HepG2 (cell line): ENCODE data around the gene SULT1C4. TPM values are rescaled to one million over a fixed set of nuclear protein-coding genes. Genes with fewer than 3 reads are reported as not detected.
A peak's percentile ranks its signal among the peaks of the same experiment; 100 is the strongest.

Source experiments
- FOXA1 ChIP-seq, 2 experiments: fragments of 450-650 bp in 1 of 2; sonication (generic) in 1 of 2; formaldehyde crosslinking in 1 of 2; IDR thresholded peaks; 2 replicates each; pipeline versions ENCODE4 v1.4.0 to v1.6.1; 2016 to 2020; ENCODE audit warnings: missing genetic modification reagents in 1 of 2
- FOXA3 ChIP-seq: IDR thresholded peaks from 2 replicates; pipeline ENCODE4 v1.6.1; 2016; ENCODE audit warnings: missing genetic modification reagents, missing compliant biosample characterization
- HHEX ChIP-seq: IDR thresholded peaks from 2 replicates; pipeline ENCODE4 v1.6.1; 2016; ENCODE audit warnings: control low read depth
- KDM6A ChIP-seq: IDR thresholded peaks from 2 replicates; pipeline ENCODE4 v1.6.1; 2016; ENCODE audit warnings: low read depth
- NFIC ChIP-seq: IDR thresholded peaks from 2 replicates; pipeline ENCODE4 v1.6.1; 2012; ENCODE audit warnings: mild to moderate bottlenecking, low read length, inconsistent platforms
- RARA ChIP-seq: IDR thresholded peaks from 2 replicates; pipeline ENCODE4 v1.6.1; 2016; ENCODE audit warnings: missing genetic modification reagents, missing compliant biosample characterization
- RXRB ChIP-seq: IDR thresholded peaks from 2 replicates; pipeline ENCODE4 v1.6.1; 2016; ENCODE audit warnings: borderline replicate concordance, missing genetic modification reagents, missing compliant biosample characterization
- SMARCE1 ChIP-seq: fragments of 450-650 bp; IDR thresholded peaks from 2 replicates; pipeline ENCODE4 v1.6.1; 2017; ENCODE audit warnings: borderline replicate concordance
- SOX6 ChIP-seq, 2 experiments: fragments of 450-650 bp in 1 of 2; sonication (generic) in 1 of 2; formaldehyde crosslinking in 1 of 2; IDR thresholded peaks; 2 replicates each; pipeline versions ENCODE4 v1.4.0 to v1.6.1; 2017 to 2020; ENCODE audit warnings: antibody characterized with exemption in 1 of 2, mild to moderate bottlenecking in 1 of 2, missing genetic modification reagents in 1 of 2
- TBX3 ChIP-seq: fragments of 450-650 bp; IDR thresholded peaks from 2 replicates; pipeline ENCODE4 v1.6.1; 2017; ENCODE audit warnings: antibody characterized with exemption, mild to moderate bottlenecking, inconsistent platforms, borderline replicate concordance
- ZNF17 ChIP-seq: sonication (generic); formaldehyde crosslinking; IDR thresholded peaks from 2 replicates; pipeline ENCODE4 v1.5.0; 2020; ENCODE audit warnings: mild to moderate bottlenecking, missing genetic modification reagents
- ZNF24 ChIP-seq: fragments of 450-650 bp; IDR thresholded peaks from 2 replicates; pipeline ENCODE4 v1.6.1; 2017; ENCODE audit warnings: antibody characterized with exemption, mild to moderate bottlenecking
- ZNF350 ChIP-seq: sonication (generic); formaldehyde crosslinking; IDR thresholded peaks from 2 replicates; pipeline ENCODE4 v1.4.0; 2020; ENCODE audit warnings: mild to moderate bottlenecking, low read depth, missing genetic modification reagents, borderline replicate concordance
- polyA plus RNA-seq, 8 experiments: library from polyadenylated mRNA; depleted of rRNA in 3 of 8; stranded (reverse) in 7 of 8; unstranded in 1 of 8; fragments of >200 nt; fragmentation: Illumina TruSeq in 4 of 8; extraction: Trizol in 4 of 8; gene quantifications; 2 replicates each; pipeline versions ENCODE4 v1.2.1 to v1.2.3, GENCODE V29; 2011 to 2016; ENCODE audit warnings: low read depth in 4 of 8, missing spikeins in 1 of 8, mixed read lengths in 1 of 8; ENCODE audit not compliant: insufficient read depth in 1 of 8
- total RNA-seq, 5 experiments: library from RNA; depleted of rRNA; stranded (reverse); fragments of >200 nt; fragmentation: Illumina TruSeq; extraction: Trizol; gene quantifications; 2 replicates each; pipeline ENCODE4 v1.2.3, GENCODE V29; 2016; ENCODE audit warnings: low read depth in 1 of 5
- TF ChIP-seq, protein P1 (sequence below): IDR thresholded peaks from 2 replicates; pipeline ENCODE4 v1.6.1; 2012; ENCODE audit warnings: low read depth, low read length, improper control_type of control experiment
- TF ChIP-seq, protein P2 (sequence below): sonication (generic); formaldehyde crosslinking; IDR thresholded peaks from one replicate; pipeline ENCODE4 v1.5.1; 2020; ENCODE audit warnings: mild to moderate bottlenecking, missing genetic modification reagents; ENCODE audit errors: not compliant biosample characterization
- TF ChIP-seq, protein P3 (sequence below): sonication (generic); formaldehyde crosslinking; IDR thresholded peaks from 2 replicates; pipeline ENCODE4 v1.4.0; 2020; ENCODE audit warnings: missing genetic modification reagents
- TF ChIP-seq, protein P4 (sequence below): IDR thresholded peaks from 2 replicates; pipeline ENCODE4 v1.6.1; 2016; ENCODE audit warnings: mild to moderate bottlenecking

The SULT1C4 gene
- total and polyA plus RNA-seq, 2 of the 13 experiments (the other 11 are each of a cell fraction or from before 2014, with no cell fraction given), result 1.3 to 8.6 TPM

DNA sequence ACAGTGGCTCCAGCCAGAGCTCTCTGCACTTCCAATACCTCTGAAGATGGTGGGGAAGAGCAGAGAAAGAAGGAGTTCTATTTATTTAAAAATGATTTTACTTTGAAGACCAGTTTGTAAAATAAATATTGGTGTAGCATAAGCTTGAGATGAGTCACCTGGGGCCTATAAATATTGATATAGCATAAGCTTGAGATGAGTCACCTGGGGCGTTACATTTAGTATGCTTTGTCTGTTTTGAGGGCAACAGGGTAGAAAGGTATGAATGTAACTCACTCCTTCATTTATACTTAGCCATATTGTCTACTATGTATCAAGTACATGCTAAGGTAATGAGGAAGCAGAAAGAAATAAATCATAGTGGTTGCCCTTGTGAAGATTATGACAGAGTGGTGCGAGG, 7.7 kb upstream of the SULT1C4 start (continued):
- TF ChIP-seq, protein P1, sequence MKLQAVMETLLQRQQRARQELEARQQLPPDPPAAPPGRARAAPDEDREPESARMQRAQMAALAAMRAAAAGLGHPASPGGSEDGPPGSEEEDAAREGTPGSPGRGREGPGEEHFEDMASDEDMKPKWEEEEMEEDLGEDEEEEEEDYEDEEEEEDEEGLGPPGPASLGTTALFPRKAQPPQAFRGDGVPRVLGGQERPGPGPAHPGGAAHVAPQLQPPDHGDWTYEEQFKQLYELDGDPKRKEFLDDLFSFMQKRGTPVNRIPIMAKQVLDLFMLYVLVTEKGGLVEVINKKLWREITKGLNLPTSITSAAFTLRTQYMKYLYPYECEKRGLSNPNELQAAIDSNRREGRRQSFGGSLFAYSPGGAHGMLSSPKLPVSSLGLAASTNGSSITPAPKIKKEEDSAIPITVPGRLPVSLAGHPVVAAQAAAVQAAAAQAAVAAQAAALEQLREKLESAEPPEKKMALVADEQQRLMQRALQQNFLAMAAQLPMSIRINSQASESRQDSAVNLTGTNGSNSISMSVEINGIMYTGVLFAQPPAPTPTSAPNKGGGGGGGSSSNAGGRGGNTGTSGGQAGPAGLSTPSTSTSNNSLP, result peak; percentile 77
- TF ChIP-seq, protein P2, sequence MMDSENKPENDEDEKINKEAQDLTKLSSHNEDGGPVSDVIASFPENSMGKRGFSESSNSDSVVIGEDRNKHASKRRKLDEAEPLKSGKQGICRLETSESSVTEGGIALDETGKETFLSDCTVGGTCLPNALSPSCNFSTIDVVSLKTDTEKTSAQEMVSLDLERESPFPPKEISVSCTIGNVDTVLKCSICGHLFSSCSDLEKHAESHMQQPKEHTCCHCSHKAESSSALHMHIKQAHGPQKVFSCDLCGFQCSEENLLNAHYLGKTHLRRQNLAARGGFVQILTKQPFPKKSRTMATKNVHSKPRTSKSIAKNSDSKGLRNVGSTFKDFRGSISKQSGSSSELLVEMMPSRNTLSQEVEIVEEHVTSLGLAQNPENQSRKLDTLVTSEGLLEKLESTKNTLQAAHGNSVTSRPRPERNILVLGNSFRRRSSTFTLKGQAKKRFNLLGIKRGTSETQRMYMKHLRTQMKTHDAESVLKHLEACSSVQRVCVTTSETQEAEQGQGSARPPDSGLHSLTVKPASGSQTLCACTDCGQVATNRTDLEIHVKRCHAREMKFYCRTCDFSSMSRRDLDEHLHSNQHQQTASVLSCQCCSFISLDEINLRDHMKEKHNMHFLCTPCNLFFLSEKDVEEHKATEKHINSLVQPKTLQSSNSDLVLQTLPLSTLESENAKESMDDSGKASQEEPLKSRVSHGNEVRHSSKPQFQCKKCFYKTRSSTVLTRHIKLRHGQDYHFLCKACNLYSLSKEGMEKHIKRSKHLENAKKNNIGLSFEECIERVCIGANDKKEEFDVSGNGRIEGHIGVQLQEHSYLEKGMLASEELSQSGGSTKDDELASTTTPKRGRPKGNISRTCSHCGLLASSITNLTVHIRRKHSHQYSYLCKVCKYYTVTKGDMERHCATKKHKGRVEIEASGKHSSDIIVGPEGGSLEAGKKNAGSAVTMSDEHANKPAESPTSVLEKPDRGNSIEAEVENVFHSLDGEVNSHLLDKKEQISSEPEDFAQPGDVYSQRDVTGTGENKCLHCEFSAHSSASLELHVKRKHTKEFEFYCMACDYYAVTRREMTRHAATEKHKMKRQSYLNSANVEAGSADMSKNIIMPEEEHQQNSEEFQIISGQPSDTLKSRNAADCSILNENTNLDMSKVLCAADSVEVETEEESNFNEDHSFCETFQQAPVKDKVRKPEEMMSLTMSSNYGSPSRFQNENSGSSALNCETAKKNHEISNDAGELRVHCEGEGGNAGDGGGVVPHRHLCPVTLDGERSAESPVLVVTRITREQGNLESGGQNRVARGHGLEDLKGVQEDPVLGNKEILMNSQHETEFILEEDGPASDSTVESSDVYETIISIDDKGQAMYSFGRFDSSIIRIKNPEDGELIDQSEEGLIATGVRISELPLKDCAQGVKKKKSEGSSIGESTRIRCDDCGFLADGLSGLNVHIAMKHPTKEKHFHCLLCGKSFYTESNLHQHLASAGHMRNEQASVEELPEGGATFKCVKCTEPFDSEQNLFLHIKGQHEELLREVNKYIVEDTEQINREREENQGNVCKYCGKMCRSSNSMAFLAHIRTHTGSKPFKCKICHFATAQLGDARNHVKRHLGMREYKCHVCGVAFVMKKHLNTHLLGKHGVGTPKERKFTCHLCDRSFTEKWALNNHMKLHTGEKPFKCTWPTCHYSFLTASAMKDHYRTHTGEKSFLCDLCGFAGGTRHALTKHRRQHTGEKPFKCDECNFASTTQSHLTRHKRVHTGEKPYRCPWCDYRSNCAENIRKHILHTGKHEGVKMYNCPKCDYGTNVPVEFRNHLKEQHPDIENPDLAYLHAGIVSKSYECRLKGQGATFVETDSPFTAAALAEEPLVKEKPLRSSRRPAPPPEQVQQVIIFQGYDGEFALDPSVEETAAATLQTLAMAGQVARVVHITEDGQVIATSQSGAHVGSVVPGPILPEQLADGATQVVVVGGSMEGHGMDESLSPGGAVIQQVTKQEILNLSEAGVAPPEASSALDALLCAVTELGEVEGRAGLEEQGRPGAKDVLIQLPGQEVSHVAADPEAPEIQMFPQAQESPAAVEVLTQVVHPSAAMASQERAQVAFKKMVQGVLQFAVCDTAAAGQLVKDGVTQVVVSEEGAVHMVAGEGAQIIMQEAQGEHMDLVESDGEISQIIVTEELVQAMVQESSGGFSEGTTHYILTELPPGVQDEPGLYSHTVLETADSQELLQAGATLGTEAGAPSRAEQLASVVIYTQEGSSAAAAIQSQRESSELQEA (CRISPR knock-in tag), result no peak
- peak; percentile 77; the same call in 1 of the 2 replicates for TF ChIP-seq ZNF24
- peak; percentile 34; the same call in 1 of the 2 replicates for TF ChIP-seq RARA
- TF ChIP-seq SMARCE1, result peak; percentile 89; the same call in 1 of the 2 replicates
- TF ChIP-seq FOXA3, result peak; percentile 80
- no peak for TF ChIP-seq SOX6 (IDR thresholded peaks at IDR 0.05)
- TF ChIP-seq SOX6 (CRISPR knock-in tag; IDR thresholded peaks at IDR 0.05), result peak; percentile 16; the same call in 1 of the 2 replicates
- TF ChIP-seq KDM6A (CRISPR knock-in tag), result 0 out of 2 replicates have a peak, but pooled peaks have one; percentile 31
- peak; percentile 77; the same call in 1 of the 2 replicates for TF ChIP-seq NFIC
- TF ChIP-seq, protein P3, sequence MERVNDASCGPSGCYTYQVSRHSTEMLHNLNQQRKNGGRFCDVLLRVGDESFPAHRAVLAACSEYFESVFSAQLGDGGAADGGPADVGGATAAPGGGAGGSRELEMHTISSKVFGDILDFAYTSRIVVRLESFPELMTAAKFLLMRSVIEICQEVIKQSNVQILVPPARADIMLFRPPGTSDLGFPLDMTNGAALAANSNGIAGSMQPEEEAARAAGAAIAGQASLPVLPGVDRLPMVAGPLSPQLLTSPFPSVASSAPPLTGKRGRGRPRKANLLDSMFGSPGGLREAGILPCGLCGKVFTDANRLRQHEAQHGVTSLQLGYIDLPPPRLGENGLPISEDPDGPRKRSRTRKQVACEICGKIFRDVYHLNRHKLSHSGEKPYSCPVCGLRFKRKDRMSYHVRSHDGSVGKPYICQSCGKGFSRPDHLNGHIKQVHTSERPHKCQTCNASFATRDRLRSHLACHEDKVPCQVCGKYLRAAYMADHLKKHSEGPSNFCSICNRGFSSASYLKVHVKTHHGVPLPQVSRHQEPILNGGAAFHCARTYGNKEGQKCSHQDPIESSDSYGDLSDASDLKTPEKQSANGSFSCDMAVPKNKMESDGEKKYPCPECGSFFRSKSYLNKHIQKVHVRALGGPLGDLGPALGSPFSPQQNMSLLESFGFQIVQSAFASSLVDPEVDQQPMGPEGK (CRISPR knock-in tag), result no peak
- TF ChIP-seq ZNF17 (CRISPR knock-in tag), result no peak
- peak; percentile 73 for TF ChIP-seq FOXA1 (IDR thresholded peaks at IDR 0.05)
- TF ChIP-seq FOXA1 (CRISPR knock-in tag; IDR thresholded peaks at IDR 0.05), result 0 out of 2 replicates have a peak, but pooled peaks have one; percentile 29
- peak; percentile 25; the same call in 1 of the 2 replicates for TF ChIP-seq RXRB (CRISPR knock-in tag)
- peak; percentile 44; the same call in 1 of the 2 replicates for TF ChIP-seq TBX3
- no peak for TF ChIP-seq ZNF350
- no peak for TF ChIP-seq HHEX
- TF ChIP-seq, protein P4, sequence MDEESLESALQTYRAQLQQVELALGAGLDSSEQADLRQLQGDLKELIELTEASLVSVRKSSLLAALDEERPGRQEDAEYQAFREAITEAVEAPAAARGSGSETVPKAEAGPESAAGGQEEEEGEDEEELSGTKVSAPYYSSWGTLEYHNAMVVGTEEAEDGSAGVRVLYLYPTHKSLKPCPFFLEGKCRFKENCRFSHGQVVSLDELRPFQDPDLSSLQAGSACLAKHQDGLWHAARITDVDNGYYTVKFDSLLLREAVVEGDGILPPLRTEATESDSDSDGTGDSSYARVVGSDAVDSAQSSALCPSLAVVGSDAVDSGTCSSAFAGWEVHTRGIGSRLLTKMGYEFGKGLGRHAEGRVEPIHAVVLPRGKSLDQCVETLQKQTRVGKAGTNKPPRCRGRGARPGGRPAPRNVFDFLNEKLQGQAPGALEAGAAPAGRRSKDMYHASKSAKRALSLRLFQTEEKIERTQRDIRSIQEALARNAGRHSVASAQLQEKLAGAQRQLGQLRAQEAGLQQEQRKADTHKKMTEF (CRISPR knock-in tag), result peak; percentile 59; the same call in 1 of the 2 replicates
